Pancreas (tissue), 10 donors: ENCODE measurements around the gene CCDC196. TPM values are rescaled to one million over a fixed set of nuclear protein-coding genes. Genes with fewer than 3 reads are reported as not detected.

ENCODE experiments used
- ATAC-seq, 4 donors: fragments of 200-7000 bp; cut with Tn5 transposase; one replicate each; pipeline versions ENCODE4 v1.8.0 to v1.9.1; 2020; ENCODE audit warnings: mild to moderate bottlenecking in 4 of 4, moderate library complexity in 4 of 4
- DNase-seq, 6 donors: peaks; one replicate each; pipeline ENCODE4 v3.0.0-alpha.2; 2020
- FAIRE-seq: peaks from 2 replicates; lab custom pipeline; 2012; peaks lifted over from hg19 to GRCh38; lab: Jason Lieb, UNC
- H3K27ac ChIP-seq, 4 donors: fragments of 200-600 bp; sonication (generic); 1 replicate in 3 of 4; 2 replicates in 1 of 4; pipeline versions ENCODE4 v1.5.0 to v1.8.0; 2020
- H3K27me3 ChIP-seq, 4 donors: fragments of 200-600 bp; one replicate each; pipeline ENCODE4 v1.8.0; 2021
- H3K36me3 ChIP-seq, 3 donors: fragments of 200-600 bp; sonication (generic) in 1 of 3; one replicate each; pipeline versions ENCODE4 v1.5.0 to v1.8.0; 2020 to 2021
- H3K4me1 ChIP-seq, 3 donors: fragments of 200-600 bp; one replicate each; pipeline ENCODE4 v1.8.0; 2021
- H3K4me3 ChIP-seq, 4 donors: fragments of 200-600 bp; sonication (generic) in 2 of 4; one replicate each; pipeline versions ENCODE4 v1.5.0 to v1.8.0; 2020 to 2021
- H3K9me3 ChIP-seq, 4 donors: fragments of 200-600 bp; one replicate each; pipeline ENCODE4 v1.8.0; 2021
- CTCF ChIP-seq, 4 donors: fragments of 200-600 bp; sonication (generic) in 3 of 4; IDR thresholded peaks; one replicate each; pipeline versions ENCODE4 v1.5.0 to v1.8.0; 2021; ENCODE audit warnings: antibody characterized with exemption in 4 of 4
- WGBS, 2 donors: extraction: QIAGEN DNeasy Blood & Tissue Kit; methylation state at CpG; one replicate each; pipeline ENCODE4 v1.1.7; 2013; 5-methylcytosine and 5-hydroxymethylcytosine counted together
- intact Hi-C, 3 donors: fragments of 100-400 bp; cut with DNase I; formaldehyde crosslinking; loops; one replicate each; pipeline versions ENCODE4 v1.11.1 to v1.14.2; 2022
- polyA plus RNA-seq, 2 donors: library from polyadenylated mRNA; stranded (reverse); fragments of 200-250 nt; gene quantifications; one replicate each; pipeline ENCODE4 v1.2.3, GENCODE V29; 2013
- total RNA-seq, 6 donors: library from RNA; stranded (reverse); fragmentation: NEBNext Ultra II Directional in 4 of 6; extraction: Animal tissue kit (Norgen Biotek cat#: 25700) in 4 of 6; gene quantifications; one replicate each; pipeline versions ENCODE4 v1.2.1 to v1.2.4, GENCODE V29; 2021 to 2023
- donor health status: healthy with polysubstance abuse.
- donor health status: DM: no; HTN: no; CAD: no; lungs with moderate emphysema.
- donor health status: DM: no; HTN: no; CAD: no.
- donor health status: control.
- donor health status: control.
- donor health status: Bipolar disorder and iron deficiency.
- donor health status: DM: yes; HTN: yes; CAD: no.
- donor health status: DM: no; HTN: no; CAD: no.
- donor health status: DM: no; HTN: no; CAD: no.
- donor health status: DM: yes; HTN: yes; CAD: no.

Gene CCDC196
- 1 to 10 TPM in 4 of 6 donors, under 1 TPM in 1, not detected in 1; 0.43 to 6.6 (median 1.7) TPM for total RNA-seq
- 1 to 10 TPM in 1 of 2 donors, not detected in 1; 1.2 TPM for polyA plus RNA-seq

- H3K27me3 ChIP-seq: no peaks in the 10 kb centered on the region
- no peaks in the 10 kb centered on the region for H3K36me3 ChIP-seq
- 90 to 92% methylated on average over 2 of the region's 2 CpGs for WGBS, 2 donors
- no peak within 1 kb of the TSS for H3K4me3 ChIP-seq
- no peak for TF ChIP-seq CTCF (IDR thresholded peaks at IDR 0.05)
- peaks cover 7 to 17% (median 11%) of the 10 kb centered on the region in 3 donors for H3K4me1 ChIP-seq
- no peak within 1 kb of the TSS for H3K27ac ChIP-seq
- ATAC-seq: no peak
- intact Hi-C loops: no loop called here
- no peak for FAIRE-seq
- no peak for DNase-seq
- H3K9me3 ChIP-seq: no peaks in the 10 kb centered on the region
Measured at GRCh38 chr14:66485910-66486421, at the start of gene CCDC196. Gene CCDC196, plus strand, starts transcription at chr14:66486371. Its CDS starts 132 bp downstream, at chr14:66486503.

- 84 to 89% methylated on average over 5 of the region's 5 CpGs for WGBS, 2 donors
- intact Hi-C loops: no loop called here
- no peaks in the 10 kb centered on the region for H3K9me3 ChIP-seq
- FAIRE-seq: no peak
- no peaks in the 10 kb centered on the region for H3K4me1 ChIP-seq
- ATAC-seq: no peak
- no peaks in the 10 kb centered on the region for H3K36me3 ChIP-seq
- no peaks in the 10 kb centered on the region for H3K27me3 ChIP-seq
- H3K27ac ChIP-seq: no peak overlapping the region
- no peak for DNase-seq
- TF ChIP-seq CTCF (IDR thresholded peaks at IDR 0.05): no peak
- no peak overlapping the region for H3K4me3 ChIP-seq
Measured at GRCh38 chr14:66440801-66441200, 45.4 kb upstream of the CCDC196 start.

- H3K27me3 ChIP-seq: no peaks in the 10 kb centered on the region
- no peaks in the 10 kb centered on the region for H3K9me3 ChIP-seq
- WGBS, 2 donors: 69 to 70% methylated on average over 4 of the region's 4 CpGs
- no peaks in the 10 kb centered on the region for H3K36me3 ChIP-seq
- no peaks in the 10 kb centered on the region for H3K4me1 ChIP-seq
- ATAC-seq: no peak
- H3K27ac ChIP-seq: no peak overlapping the region
- no peak for TF ChIP-seq CTCF (IDR thresholded peaks at IDR 0.05)
- no peak for DNase-seq
- H3K4me3 ChIP-seq: no peak overlapping the region
- no peak for FAIRE-seq
- intact Hi-C loops: no loop called here
Measured at GRCh38 chr14:66442953-66443571, 43.1 kb upstream of the CCDC196 start.

- H3K27me3 ChIP-seq: no peaks in the 10 kb centered on the region
- no peak for DNase-seq
- H3K4me3 ChIP-seq: no peak overlapping the region
- no peak overlapping the region for H3K27ac ChIP-seq
- H3K9me3 ChIP-seq: no peaks in the 10 kb centered on the region
- ATAC-seq: no peak
- no peaks in the 10 kb centered on the region for H3K36me3 ChIP-seq
- WGBS, 2 donors: 71 to 75% methylated on average over 2 of the region's 2 CpGs
- H3K4me1 ChIP-seq: no peaks in the 10 kb centered on the region
- FAIRE-seq: no peak
- no peak for TF ChIP-seq CTCF (IDR thresholded peaks at IDR 0.05)
- intact Hi-C loops: no loop called here
Measured at GRCh38 chr14:66443785-66444184, 42.4 kb upstream of the CCDC196 start.

- H3K9me3 ChIP-seq: no peaks in the 10 kb centered on the region
- no peaks in the 10 kb centered on the region for H3K36me3 ChIP-seq
- no peaks in the 10 kb centered on the region for H3K4me1 ChIP-seq
- H3K27ac ChIP-seq: no peak overlapping the region
- no peak overlapping the region for H3K4me3 ChIP-seq
- FAIRE-seq (no peak), DNase-seq (peak in 1 of 6 donors; percentile 12), ATAC-seq (no peak)
- intact Hi-C loops: no loop called here
- TF ChIP-seq CTCF (IDR thresholded peaks at IDR 0.05): no peak
- 69 to 80% methylated on average over 2 of the region's 2 CpGs for WGBS, 2 donors
- no peaks in the 10 kb centered on the region for H3K27me3 ChIP-seq
Measured at GRCh38 chr14:66444271-66444927, 41.8 kb upstream of the CCDC196 start.
